Measurements from ENCODE around the gene CYTH1. TPM values are rescaled to one million over a fixed set of nuclear protein-coding genes. Genes with fewer than 3 reads are reported as not detected.
A peak's percentile ranks its signal among the peaks of the same experiment; 100 is the strongest.

Gene CYTH1
- total and polyA plus RNA-seq, 10 of the 15 experiments (the other 5 are each of a cell fraction or from before 2014, with no cell fraction given), result 6.6 to 188 (median 145) TPM

- TF ChIP-seq ZNF592 (IDR thresholded peaks at IDR 0.05), result peak; percentile 4; the same call in 1 of the 2 replicates
- no peak for TF ChIP-seq HDAC2 (IDR thresholded peaks at IDR 0.05)
- TF ChIP-seq TCF3 (IDR thresholded peaks at IDR 0.05; ENCODE audit: borderline replicate concordance, insufficient read depth, low read depth, low read length), result no peak
- no peak for TF ChIP-seq ZBTB33 (IDR thresholded peaks at IDR 0.05)
- TF ChIP-seq CBX5 (IDR thresholded peaks at IDR 0.05; ENCODE audit: low read depth), result no peak
- no peak for TF ChIP-seq ELK1 (IDR thresholded peaks at IDR 0.05; ENCODE audit: low read depth, low read length)
- no peak for TF ChIP-seq TCF7 (IDR thresholded peaks at IDR 0.05; ENCODE audit: borderline replicate concordance)
- no peak for TF ChIP-seq HSF1 (IDR thresholded peaks at IDR 0.05; ENCODE audit: low read depth, low read length)
- TF ChIP-seq CTCF (IDR thresholded peaks at IDR 0.05 in 2 of 3, conservative IDR thresholded peaks at IDR 0.05 in 1 of 3; ENCODE audit: control insufficient read depth in 2 of 3, extremely low read depth in 1 of 3, insufficient read depth in 1 of 3, low read depth in 3 of 3, low read length in 3 of 3), result no peak
- TF ChIP-seq CEBPZ (IDR thresholded peaks at IDR 0.05; ENCODE audit: low read depth, low read length), result no peak
Measured at GRCh38 chr17:78696016-78696982, 85.8 kb downstream of the CYTH1 start (continued).

All from GM12878 (cell line).